ENCODE measurements around the gene GRIFIN.
A peak's percentile ranks its signal among the peaks of the same experiment; 100 is the strongest.

Gene GRIFIN, protein sequence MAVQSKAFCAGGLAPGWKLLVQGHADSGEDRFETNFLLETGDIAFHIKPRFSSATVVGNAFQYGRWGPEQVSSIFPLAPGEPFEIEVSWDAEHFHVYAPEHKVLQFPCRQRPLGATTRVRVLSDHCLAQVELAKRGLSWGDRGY

DNA sequence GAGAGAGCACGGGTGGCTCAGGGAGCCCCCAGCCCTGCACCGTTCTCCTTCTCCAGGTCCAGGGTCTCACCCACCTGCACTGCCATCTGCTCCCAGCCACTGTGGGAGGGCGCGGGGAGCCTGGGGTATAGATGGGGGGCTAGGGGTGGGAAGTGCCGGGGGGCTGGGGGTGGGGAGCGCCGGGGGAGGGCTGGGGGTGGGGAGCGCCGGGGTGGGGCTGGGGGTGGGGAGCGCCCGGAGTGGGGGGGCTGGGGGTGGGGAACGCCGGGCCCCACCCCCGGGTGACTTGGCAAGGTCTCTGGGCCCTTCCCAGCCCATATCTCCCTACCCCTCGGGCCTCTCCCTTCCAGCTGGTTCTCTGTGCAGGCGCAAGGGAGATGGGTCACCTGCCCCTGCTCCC is at the start of gene GRIFIN:
GRIFIN (minus strand) TSS at position 101 of the 400 bp plus-strand sequence; CDS start at position 86, 15 bp downstream.
- DNase-seq, result no peak

DNA sequence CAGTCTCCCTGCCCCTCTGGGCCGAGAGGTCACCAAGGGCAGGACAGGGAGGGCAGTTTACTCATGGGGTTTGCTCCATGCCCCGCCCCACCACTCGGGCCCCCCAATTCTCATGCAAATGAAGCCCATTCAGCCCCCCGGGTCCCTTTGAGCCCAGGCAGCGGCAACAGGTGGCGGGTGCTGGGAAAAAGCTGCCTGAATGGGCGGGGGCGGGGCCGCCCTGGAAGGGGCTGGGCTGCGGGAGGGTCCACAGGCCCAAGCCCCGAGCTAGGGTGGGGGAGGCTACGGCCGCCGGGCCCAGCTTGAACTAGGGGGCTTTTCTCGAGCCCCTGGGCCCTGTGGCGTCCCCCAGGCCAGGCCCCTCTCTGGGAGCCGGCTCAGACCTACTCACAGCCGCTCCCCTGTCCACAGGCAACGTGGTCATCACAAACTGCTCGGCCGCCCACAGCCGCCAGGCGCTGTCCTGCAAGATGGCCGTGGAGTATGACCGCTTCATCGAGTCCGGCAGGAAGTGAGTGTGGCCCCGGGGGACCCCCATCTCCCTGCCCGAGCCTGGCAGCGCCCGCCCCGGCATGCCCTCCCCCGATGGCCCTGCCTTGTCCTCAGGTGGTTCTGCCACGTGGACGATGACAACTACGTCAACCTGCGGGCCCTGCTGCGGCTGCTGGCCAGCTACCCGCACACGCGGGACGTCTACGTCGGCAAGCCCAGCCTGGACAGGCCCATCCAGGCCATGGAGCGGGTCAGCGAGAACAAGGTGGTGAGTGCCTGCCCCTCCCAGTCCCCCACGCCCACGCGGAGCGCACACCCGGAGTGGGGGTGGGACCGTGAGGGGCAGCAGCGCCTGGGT is 48.8 kb upstream of the GRIFIN start:
- no peak for DNase-seq

DNA sequence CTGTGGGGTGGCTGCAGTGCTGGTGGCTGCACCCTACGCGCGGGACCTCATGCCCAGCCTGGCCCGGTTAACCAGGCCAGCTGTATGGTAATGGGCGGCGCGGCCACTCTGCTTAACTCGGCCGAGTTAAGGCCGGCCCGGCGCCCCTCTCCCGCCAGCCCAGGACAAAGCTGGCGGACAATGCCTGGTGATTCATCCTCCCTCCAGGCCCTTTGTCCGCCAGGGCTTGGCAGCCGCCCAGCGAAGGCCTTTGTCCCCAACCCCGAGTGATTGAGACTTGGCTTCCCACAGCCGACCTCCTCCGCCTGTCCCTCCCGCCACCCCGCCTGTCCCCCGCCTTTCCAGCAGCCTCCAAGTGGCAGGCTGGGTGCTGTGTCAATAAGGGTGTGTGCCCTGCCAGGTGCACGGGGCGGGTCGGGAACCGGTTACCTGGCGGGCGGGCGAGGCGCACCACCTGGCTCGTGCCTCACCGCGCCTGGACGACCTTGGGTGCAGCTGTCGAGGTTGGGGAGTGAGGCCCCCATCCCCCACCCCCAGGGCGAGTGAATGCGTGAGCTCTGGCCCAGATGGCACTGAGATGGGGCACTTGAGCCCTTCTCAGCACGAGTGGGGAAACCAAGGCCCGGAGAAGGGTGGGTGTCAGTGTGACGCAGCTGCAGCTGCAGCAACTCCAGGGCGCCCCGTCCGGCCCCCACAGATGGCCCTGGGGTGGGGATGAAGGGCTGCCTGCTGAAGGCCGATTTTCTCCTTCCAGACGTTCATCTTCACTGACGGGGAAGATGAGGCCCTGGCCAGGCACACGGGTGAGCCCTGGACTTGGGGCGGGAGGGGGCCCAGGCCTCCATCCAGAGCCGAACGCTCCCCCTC is 48.0 kb upstream of the GRIFIN start:
- no peak for DNase-seq

DNA sequence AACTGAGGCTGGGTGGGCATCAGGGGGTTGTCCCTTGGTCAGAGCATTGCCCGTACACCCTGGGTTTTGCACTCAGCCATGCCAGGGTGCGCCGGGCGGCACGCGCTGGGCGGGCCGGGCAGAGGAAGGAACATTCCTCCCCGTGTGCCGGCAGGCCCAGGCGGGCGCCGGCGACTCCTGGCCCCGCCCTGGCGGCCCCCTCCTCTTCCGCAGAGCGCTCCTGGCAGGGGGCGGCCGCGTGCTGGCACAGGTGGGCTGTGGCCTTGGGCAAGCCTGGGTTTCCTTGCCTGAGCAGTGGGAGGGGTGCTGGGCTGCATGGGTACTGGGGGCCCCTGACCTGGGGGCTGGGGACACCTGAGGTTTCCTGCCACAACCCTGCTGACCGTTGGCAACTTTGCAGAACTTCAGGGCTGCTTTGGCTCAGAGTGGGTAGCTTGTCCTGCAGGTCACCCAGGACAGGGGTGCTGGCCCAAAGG is 47.3 kb upstream of the GRIFIN start:
- no peak for DNase-seq

DNA sequence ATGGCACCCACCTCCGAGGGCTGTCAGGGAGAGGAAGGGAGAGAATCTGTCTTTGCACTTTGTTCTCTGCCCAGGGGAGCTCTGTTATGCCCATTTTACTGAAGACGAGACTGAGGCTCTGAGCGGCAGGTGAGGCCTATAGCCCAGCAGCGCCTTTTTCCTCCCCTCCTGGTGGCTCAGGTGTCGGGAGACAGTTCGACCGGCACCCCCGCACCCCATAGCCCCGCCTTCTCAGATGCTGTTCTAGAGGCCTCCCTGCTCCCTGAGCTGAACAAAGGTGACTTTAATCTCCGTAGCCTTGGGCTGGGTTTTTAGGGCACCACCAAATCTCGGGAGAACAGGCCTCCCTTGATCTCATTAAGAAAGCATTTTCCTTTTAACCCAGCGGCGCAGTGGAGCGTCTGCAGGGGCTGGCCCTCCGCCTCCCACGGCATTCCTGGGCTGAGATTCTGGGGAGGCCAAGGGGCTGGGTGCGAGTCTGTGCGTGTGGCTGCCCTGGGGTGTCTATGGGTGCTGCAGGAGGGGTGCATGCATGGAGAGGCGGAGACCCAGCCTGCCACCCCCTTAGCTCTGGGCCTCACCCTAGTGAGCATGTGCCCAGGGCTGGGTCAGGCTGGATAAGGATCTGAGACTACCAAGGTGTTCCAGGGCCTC is 46.7 kb upstream of the GRIFIN start:
- DNase-seq, result no peak

DNA sequence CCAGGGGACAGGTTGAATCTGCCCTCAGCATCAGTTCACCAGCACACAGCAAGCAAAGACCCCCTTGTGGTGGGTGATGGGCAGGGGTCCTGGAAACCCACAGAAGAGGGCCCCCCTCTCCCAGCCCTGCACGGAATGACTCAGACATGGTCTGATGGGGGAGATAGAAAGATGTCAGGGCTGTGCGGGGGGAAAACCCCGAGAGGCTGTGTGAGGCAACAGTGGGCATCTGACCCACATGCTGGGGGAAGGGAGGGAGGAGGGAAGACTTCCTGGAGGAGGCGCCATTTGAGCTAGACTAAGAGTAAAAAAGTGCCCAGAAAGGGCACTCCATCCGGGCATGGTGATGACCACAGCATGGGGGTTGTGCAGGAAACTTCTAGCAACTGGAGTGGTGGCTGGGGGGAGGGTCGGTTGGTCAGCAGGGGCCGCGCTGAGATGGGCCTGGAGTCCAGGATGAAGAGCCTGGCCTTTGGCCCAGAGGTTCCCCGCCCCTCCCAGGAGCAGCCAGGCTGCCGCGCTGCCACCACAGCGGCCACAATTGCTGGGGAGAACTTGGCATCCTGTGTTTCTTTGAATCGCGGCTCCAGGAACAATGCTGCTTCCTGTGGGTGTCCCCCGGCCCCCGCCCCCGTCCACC is 45.9 kb upstream of the GRIFIN start:
- no peak for DNase-seq

DNA sequence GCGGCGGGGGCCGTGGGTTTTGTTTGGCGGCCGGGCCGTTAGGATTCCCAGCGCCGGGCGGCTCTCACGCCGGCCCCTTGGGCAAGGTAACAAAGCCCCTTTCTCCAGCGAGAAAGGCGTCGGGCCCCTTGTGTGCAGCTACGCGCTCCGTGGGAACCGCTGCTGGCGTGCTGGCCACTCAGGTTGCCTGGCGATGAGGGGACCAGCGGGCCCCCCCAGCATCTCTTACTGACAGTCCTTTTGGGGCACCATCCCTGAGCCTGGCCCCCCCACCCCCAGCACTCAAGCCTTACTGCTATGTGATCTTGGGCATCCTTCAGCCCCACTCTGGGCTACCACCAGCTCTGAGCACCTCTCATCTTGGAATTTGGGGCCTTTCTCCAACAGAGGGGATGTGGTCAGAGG is 45.1 kb upstream of the GRIFIN start:
- no peak for DNase-seq

DNA sequence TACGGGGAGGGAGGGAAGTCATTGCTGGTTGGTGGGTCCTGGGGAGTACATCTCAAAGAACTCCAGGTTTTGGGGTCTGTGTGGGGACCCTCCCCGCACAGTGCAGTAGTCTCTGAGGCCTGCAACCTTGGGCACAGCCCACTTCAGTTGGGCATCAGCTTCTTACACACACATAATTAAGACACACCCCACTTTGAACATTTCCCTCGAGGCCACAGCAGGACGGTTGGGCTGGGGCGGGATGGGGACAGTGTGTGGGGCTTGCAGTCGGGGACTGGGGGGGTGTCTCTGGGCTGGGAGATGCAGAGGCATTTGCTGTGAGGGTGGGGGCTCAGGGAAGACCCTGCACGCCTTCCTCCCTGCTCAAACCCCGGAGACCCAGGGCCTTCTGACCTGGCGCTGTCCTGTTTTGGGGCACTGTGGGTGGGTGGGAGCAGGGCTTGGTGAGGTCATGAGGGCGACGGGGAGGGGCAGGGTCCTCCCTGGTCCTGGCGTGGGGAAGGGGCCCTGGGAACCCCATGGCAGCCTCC is 44.6 kb upstream of the GRIFIN start:
- DNase-seq, result no peak

DNA sequence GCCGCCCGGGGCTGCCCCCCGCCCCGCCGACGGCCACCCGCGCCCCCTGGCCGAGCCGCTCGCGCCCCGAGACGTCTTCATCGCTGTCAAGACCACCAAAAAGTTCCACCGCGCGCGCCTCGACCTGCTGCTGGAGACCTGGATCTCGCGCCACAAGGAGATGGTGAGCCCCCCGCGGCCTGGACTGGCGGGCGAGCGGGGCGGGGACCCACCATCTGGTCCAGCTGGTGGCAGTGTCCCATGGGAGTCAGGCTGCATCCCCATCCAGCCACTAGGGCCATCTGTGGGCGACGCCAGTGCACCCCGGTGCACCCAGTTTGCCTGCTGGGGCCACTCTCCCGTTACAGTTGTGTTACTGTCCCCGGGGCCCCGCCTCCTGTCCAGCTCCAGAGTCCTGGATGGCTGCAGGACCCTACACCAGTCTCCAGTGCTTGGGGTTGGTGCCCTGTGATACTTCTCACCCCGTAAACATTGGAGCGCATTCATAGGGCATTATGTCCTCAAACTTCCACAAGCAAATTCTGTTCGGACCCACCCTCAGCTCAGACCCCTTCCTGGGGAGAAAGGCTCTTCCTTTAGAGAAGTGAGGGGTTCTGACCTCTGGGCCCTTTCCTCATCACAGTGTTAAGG is 44.0 kb upstream of the GRIFIN start:
- no peak for DNase-seq

DNA sequence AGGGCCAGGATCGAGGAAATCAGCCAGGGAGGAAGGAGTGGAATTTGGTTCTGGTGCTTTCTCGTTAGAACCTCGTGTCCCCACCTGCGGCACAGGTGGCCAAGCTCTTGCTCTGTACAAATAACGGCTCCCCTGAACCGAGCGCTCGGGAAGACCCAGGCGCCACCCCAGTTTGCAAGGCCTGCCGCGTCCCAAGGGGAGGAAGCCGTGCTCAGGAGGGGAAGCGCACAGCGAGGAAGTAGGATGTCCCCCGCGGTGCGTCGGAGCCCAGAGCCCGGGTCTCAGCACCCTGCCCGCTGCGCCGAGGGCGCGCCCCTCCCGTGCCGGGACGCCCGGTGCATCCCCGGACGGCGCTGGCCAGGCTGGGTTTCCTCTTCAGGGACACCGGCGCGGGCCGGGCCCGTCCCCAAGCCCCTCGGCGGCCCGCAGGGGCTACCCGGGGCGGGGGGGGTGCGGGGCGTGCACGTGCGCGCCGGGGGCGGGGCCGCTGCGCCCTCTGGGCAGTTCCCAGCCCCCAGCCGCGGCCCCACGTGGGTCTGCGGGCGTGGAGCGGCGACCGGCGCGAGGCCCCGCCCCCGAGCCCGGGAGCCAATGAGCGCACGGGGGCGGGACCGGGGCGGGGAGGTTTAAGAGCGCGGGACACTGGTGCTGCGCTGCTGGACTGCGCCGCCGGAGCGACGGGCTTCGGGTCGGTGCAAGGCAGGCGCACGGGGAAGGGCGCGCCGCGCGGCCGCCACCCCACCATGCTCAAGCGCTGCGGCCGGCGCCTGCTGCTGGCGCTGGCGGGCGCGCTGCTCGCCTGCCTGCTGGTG is 43.1 kb upstream of the GRIFIN start, which contains the start of gene LFNG:
LFNG (plus strand) TSS at position 656 of the 812 bp plus-strand sequence; CDS start at position 744, 88 bp downstream.
- peak; percentile 82 for DNase-seq

DNA sequence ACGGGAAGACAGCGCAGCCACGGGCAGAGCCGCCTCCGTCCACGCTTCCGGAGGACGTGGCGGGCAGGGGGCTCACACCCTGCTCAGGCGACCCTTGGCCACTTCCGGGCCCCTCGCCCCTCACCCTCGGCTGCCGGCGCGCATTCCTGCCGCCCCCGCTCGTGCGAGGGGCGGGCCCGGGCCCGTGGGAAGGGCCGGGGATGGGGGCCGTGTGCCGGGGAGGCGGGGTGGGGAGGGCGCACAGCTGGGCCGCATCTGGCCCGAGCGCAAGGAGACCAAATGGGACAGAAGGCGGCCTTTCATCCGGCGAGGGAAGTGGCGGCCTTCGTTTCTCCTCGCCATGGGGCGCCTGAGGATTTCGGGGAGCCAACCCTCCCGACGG is 42.5 kb upstream of the GRIFIN start:
- DNase-seq, result no peak

DNA sequence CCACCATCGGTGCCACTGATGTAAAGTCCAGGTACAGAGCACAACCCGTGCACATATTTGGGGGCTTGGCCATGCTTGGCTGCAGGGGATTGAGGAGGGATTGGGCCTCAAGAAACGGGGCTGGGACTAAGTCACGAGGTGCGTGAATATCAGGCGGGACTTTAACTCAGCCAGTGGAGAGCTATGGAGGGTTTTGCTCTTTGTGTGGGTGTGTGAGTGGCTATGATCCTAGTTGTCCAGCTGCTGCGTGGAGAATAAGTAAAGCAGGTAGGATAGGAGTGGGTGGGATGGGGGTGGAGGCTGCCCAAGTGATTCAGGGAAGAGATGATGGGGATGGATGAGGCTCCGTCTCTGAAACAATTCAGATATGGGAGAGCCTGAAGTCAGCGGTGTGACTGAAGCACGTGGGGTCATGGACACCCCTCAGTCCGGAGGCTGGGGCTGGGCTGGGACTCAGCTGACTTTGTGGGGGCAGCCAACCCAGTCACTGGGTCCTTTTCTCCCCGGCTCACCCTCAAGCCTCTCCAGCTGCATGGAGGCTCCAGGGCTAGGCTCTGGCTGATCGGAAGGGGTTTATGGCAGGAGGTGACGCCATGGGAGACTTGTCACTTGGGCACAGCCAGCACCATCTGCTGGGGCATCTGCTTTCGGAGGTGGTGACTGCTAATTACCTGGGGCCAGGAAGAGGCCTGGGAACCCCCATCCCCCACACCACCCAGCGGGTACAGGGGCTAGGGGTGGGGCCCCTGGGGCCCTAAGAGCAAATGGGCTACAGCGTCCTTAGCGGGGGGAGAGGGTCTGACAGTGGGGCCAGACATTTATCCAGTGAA is 41.7 kb upstream of the GRIFIN start:
- no peak for DNase-seq

DNA sequence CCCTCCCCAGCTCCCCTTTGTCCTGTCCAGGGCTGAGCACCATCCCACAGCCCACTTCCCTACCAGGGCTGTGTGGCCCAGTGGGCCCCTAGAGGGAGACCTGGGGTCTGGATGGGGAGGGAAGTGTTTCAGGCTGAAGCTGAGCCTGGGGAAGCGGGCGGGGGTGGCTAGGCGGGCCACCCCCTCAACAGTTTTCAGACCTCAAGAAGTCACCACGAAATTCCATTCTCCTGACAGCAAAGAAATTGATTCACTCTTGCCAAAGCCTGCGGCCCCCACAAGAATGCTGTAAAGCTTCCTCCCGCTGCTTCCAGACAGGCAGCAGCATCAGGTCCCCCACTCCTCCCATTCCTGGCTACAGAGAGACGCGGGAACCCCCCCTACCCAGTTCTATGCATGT is 40.8 kb upstream of the GRIFIN start:
- peak; percentile 64 for DNase-seq

DNA sequence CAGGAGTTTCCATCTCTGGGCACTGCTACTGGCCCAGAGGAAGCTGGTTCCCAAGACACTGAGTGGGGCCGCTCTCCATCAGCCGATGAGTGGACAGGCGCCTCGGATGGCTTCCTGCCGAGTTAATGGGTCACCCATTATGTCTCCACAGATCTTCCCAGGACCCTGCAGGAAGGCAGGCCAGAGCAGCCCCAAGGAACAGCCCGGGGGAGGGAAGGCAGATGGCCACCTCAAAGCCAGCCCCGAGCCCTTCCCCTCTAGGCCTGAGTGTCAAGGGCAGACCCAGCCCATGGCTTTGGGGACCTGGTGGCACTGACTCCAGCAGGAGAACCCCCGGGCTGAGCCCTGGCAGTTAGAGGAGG is 40.0 kb upstream of the GRIFIN start:
- no peak for DNase-seq

DNA sequence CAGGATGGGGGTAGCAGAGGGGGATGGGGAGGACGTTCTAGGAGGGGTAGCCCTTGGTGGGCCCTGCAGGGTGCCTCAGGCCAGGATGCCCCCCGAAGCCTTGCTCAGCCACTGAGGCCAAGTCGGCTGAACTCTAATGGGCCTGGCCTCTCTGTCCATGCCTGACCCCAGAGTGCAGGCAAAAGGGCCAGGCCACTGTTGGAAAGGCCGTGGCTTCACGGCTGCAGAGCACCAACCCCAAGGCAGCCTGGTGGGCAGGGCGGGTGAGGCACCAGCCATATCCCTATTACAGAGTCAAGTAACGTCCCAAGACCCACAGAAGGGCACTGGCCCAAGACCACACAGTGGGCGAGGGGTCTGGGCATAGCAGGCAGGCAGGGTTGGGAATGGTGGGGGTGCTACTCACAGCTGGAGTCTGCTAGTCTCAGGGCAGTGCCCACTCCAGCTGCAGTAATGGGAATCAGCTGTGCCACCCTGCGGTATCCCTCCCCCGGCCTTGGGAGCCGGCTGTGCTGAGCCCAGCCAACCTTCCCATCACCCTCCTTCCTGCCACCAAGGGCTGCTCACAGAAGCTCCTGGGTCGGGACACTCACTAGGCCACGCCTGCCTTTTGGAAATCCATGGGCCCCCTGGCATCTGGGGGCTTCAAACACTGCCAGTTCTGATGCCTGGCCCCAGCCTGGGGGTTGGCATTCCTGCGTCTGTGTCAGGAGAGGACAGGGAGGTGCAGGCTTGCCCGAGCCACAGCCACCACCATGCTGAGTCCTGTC is 39.4 kb upstream of the GRIFIN start:
- no peak for DNase-seq

DNA sequence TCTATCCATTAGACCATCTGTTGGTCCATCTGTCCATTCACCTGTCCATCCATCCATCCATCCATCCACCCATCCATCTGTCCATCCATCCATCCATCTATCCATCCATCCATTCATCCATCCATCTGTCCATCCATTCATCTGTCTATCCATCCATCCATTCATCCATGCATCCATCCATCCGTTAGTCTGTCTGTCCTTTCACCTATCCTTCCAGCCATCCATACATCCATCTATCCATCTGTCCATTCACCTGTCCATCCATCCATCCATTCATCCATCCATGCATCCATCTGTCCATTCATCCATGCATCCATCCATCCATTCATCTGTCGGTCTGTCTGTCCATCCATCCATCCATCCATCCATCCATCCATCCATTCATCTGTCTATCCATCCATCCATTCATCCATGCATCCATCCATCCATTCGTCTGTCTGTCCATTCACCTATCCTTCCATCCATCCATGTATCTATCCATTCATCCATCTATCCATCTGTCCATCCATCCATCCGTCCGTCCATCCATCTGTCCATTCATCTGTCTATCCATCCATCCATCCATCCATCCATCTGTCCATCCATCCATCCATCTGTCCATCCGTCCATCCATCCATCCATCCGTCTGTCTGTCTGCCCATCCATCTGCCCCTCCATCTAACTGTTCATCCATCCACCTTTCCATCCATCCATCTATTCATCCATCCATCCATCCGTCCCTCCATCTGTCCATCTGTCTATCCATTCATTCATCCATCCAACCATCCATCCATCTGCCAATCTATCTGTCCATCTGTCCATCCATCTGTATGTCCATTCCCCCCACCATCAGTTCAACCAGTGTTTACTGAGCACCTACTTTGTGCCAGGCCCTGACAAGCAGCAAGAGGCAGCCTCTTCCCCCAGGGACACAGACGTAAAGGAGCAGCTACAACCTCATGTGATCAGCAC is 38.5 kb upstream of the GRIFIN start:
- no peak for DNase-seq

DNA sequence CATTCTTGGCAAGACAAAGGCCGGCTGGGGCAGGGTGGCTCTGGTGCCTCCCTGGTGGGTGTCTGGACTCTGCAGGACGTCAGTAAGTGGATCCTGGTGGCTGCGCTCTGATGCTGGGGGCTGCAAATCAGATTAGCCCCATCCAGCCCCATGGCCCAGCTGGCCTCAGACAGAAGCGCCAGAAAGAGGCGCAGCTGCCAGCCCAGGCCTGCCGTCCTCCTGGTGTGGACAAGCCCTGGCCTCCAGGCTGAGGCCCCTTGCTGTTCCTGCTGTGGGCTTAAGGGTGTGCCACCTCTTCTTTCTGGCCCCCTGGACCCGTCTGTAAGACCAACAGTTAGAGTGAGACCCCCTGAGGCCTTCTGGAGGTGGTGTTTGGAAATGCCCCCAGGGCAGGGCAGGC is 37.5 kb upstream of the GRIFIN start:
- DNase-seq, result no peak

DNA sequence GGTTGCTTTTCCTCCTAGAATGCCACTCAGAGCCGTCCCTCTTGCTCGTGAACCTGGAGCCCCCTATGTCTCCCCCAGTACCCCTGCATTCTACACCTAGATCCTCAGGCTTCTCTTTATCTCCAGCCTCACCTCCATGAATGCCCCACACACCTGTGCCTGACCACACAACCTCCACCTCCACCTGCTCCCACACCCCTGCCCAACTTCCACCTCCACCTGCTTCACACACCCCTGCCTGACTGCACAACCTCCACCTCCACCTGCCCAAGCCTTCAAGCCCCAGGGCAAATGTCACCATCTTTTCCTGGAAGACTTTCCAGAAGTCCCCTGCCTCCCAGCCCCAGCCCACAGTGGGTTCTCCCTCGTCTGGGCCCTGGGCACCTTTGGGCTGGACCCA is 36.5 kb upstream of the GRIFIN start:
- no peak for DNase-seq
